K562 (cell line): Measurements from ENCODE around the gene SLC29A4. TPM values are rescaled to one million over a fixed set of nuclear protein-coding genes. Genes with fewer than 3 reads are reported as not detected.
"Not testable (repeated sequence)": the region's sequence is repeated elsewhere in the genome, so short reads cannot be mapped to it uniquely, and the experiment has no call there.

Source experiments
- ATAC-seq: fragments of 200-7000 bp; cut with Tn5 transposase; 3 replicates; pipeline ENCODE4 v1.9.1; 2020; ENCODE audit warnings: moderate library complexity
- BruUV-seq: library from RNA; stranded (reverse); fragments of 400-500 nt; replicated peaks from 2 replicates; lab custom pipeline; 2021; lab: Mats Ljungman, UMichigan
- CTCF ChIA-PET: fragments of 300-600 bp; formaldehyde crosslinking; extraction: SDS; loops from one replicate; lab custom pipeline; 2021; ENCODE audit warnings: low intra/inter-chr PET ratio; lab: Yijun Ruan, JAX
- POLR2A ChIA-PET: fragments of 300-600, 350-650 bp; sonication (Branson Sonifier 250); formaldehyde crosslinking; extraction: SDS; loops from one replicate; lab custom pipeline; 2021; ENCODE audit warnings: antibody characterized with exemption, inconsistent platforms; lab: Yijun Ruan, JAX
- DNase-seq, 4 experiments: peaks; one replicate each; pipeline versions ENCODE4 v3.0.0 to v3.0.0-alpha.2; 2011 to 2018; ENCODE audit warnings: low spot score in 3 of 4, mixed read lengths in 3 of 4; ENCODE audit errors: extremely low read depth in 1 of 4
- FAIRE-seq: peaks from 2 replicates; lab custom pipeline; 2011; peaks lifted over from hg19 to GRCh38; lab: Jason Lieb, UNC
- H2AFZ ChIP-seq: 2 replicates; pipeline ENCODE4 v1.6.0; 2011; ENCODE audit warnings: low read depth, low read length, control low read depth, inconsistent platforms
- H3K27ac ChIP-seq: fragments of 200-600 bp; 3 replicates; pipeline ENCODE4 v1.8.0; 2011; ENCODE audit warnings: low read depth, mild to moderate bottlenecking, control low read depth, inconsistent platforms, low read length, moderate library complexity, mixed read lengths; ENCODE audit errors: extremely low read depth
- H3K27me3 ChIP-seq, 2 experiments: fragments of 300-600 bp in 1 of 2; 2 replicates in 1 of 2; 3 replicates in 1 of 2; pipeline versions ENCODE4 v1.6.0 to v1.8.0; 2011; ENCODE audit warnings: inconsistent platforms in 2 of 2, low read length in 2 of 2, mild to moderate bottlenecking in 1 of 2, mixed read lengths in 1 of 2, moderate library complexity in 1 of 2; ENCODE audit not compliant: control insufficient read depth in 2 of 2, insufficient read depth in 2 of 2
- H3K36me3 ChIP-seq: fragments of 300-600 bp; 3 replicates; pipeline ENCODE4 v1.8.0; 2011; ENCODE audit warnings: mild to moderate bottlenecking, low read length, inconsistent platforms; ENCODE audit not compliant: control insufficient read depth, insufficient read depth
- H3K4me1 ChIP-seq, 2 experiments: fragments of 200-600 bp in 1 of 2; replicated peaks in 1 of 2; 2 replicates in 1 of 2; 3 replicates in 1 of 2; pipeline versions ENCODE4 v1.5.1 to v1.8.0; 2011; ENCODE audit warnings: inconsistent platforms in 2 of 2, low read length in 2 of 2, mild to moderate bottlenecking in 1 of 2, mixed read lengths in 1 of 2, moderate library complexity in 1 of 2; ENCODE audit not compliant: control insufficient read depth in 2 of 2, insufficient read depth in 2 of 2
- H3K4me2 ChIP-seq: 2 replicates; pipeline ENCODE4 v1.6.1; 2011; ENCODE audit warnings: low read length, control low read depth, inconsistent platforms, mixed read lengths; ENCODE audit not compliant: insufficient read depth
- H3K4me3 ChIP-seq: fragments of 200-600 bp; sonication (generic), shearing (Covaris generic); 2 replicates; pipeline ENCODE4 v1.5.1; 2016; ENCODE audit warnings: control low read depth, inconsistent platforms
- H3K79me2 ChIP-seq: fragments of 200-600 bp; 3 replicates; pipeline ENCODE4 v1.8.0; 2011; ENCODE audit warnings: low read length, inconsistent platforms; ENCODE audit not compliant: control insufficient read depth, insufficient read depth
- H3K9ac ChIP-seq, 2 experiments: 2 replicates each; pipeline versions ENCODE4 v1.6.0 to v1.6.1; 2011; ENCODE audit warnings: low read depth in 2 of 2, low read length in 2 of 2, control low read depth in 1 of 2, inconsistent platforms in 1 of 2, mild to moderate bottlenecking in 1 of 2, mixed read lengths in 1 of 2; ENCODE audit not compliant: insufficient read depth in 1 of 2
- H3K9me1 ChIP-seq: one replicate; pipeline ENCODE4 v1.6.0; 2011; ENCODE audit warnings: inconsistent platforms, mild to moderate bottlenecking, low read length, moderate library complexity; ENCODE audit not compliant: control insufficient read depth, insufficient read depth
- H3K9me3 ChIP-seq: replicated peaks from 2 replicates; pipeline ENCODE4 v1.5.1; 2011; ENCODE audit warnings: low read depth, low read length, inconsistent platforms; ENCODE audit not compliant: control insufficient read depth, insufficient read depth
- H4K20me1 ChIP-seq: replicated peaks from 2 replicates; pipeline ENCODE4 v1.6.1; 2011; ENCODE audit warnings: low read length, inconsistent platforms, mixed read lengths; ENCODE audit not compliant: control insufficient read depth, insufficient read depth
- WGBS: fragments of 100-300 bp; shearing (Covaris generic); methylation state at CpG from one replicate; pipeline ENCODE4 v1.1.6; 2016; ENCODE audit warnings: low coverage, mixed read lengths; ENCODE audit not compliant: insufficient coverage; ENCODE audit errors: missing lambda C conversion rate; 5-methylcytosine and 5-hydroxymethylcytosine counted together
- in situ Hi-C: fragments of 300-500 bp; cut with MboI; formaldehyde crosslinking; loops from 4 replicates; pipeline ENCODE4 v1.15.0; 2018; ENCODE audit warnings: inconsistent platforms, mixed read lengths
- intact Hi-C: fragments of 100-400 bp; cut with micrococcal nuclease; formaldehyde crosslinking; loops from 2 replicates; pipeline ENCODE4 v1.14.2; 2022
- polyA plus RNA-seq, 8 experiments: library from polyadenylated mRNA; depleted of rRNA in 4 of 8; stranded (reverse) in 5 of 8; unstranded in 3 of 8; fragments of >200 nt; fragmentation: Nextera tagmentation in 2 of 8; fragmentation: Illumina TruSeq in 1 of 8; extraction: Ambion mirVana in 2 of 8; extraction: Trizol in 1 of 8; gene quantifications; 2 replicates each; pipeline versions ENCODE4 v1.2.1 to v1.2.3, GENCODE V29; 2011 to 2014; ENCODE audit warnings: inconsistent platforms in 1 of 8, missing spikeins in 1 of 8
- total RNA-seq, 7 experiments: library from RNA; depleted of rRNA in 6 of 7; stranded (reverse); fragments of >200 nt in 6 of 7; fragmentation: Illumina TruSeq in 2 of 7; extraction: Trizol in 2 of 7; gene quantifications; 2 replicates each; pipeline versions ENCODE4 v1.2.1 to v1.2.3, GENCODE V29; 2011 to 2021; ENCODE audit warnings: low replicate concordance in 1 of 7

SLC29A4 gene
- total and polyA plus RNA-seq, 9 of the 15 experiments (the other 6 are each of a cell fraction or from before 2014, with no cell fraction given) = 0.01 to 1.2 (median 0.37) TPM

GRCh38 chr7:5250787-5251186 is 32.0 kb upstream of the SLC29A4 start:
- H3K36me3 ChIP-seq, FAIRE-seq, CTCF ChIA-PET, H3K4me1 ChIP-seq, H3K9me1 ChIP-seq, H3K27ac ChIP-seq, H4K20me1 ChIP-seq, intact Hi-C loops, H3K79me2 ChIP-seq, H3K9me3 ChIP-seq, ATAC-seq, H2AFZ ChIP-seq, BruUV-seq, H3K4me3 ChIP-seq, DNase-seq, in situ Hi-C loops, H3K4me2 ChIP-seq: not testable (repeated sequence)
- H3K9ac ChIP-seq = 0 out of 4 replicates have a peak overlapping the region, but pooled peaks of 1 of the 2 experiments have one; percentile 35
- POLR2A ChIA-PET = interaction anchor here (0.8 kb wide), 1 partner anchor 11 kb away, joined by 3 read pairs; no protein-coding TSS in a partner anchor
- WGBS = 16% methylated on average over 8 of the region's 8 CpGs
- peaks cover 12 to 30% of the 10 kb centered on the region in 2 experiments; a peak in 4 of 5 replicates for H3K27me3 ChIP-seq

- H3K9me3 ChIP-seq, H4K20me1 ChIP-seq, DNase-seq, H3K9me1 ChIP-seq, H3K4me2 ChIP-seq, ATAC-seq, H3K79me2 ChIP-seq, FAIRE-seq, H3K4me3 ChIP-seq, CTCF ChIA-PET, in situ Hi-C loops, H3K27ac ChIP-seq, H3K36me3 ChIP-seq, H3K4me1 ChIP-seq, BruUV-seq, H3K9ac ChIP-seq, H2AFZ ChIP-seq, intact Hi-C loops: not testable (repeated sequence)
- peaks cover 14 to 31% of the 10 kb centered on the region in 2 experiments; a peak in 4 of 5 replicates for H3K27me3 ChIP-seq
- 4% methylated on average over 14 of the region's 14 CpGs for WGBS
- POLR2A ChIA-PET = interaction anchor here (1.2 kb wide), 1 partner anchor 359 kb away, joined by 3 read pairs; no protein-coding TSS in a partner anchor
Measured at GRCh38 chr7:5253529-5253928, 29.2 kb upstream of the SLC29A4 start.

- H2AFZ ChIP-seq, intact Hi-C loops, H3K79me2 ChIP-seq, H3K36me3 ChIP-seq, H3K27ac ChIP-seq, POLR2A ChIA-PET, in situ Hi-C loops, H3K9me1 ChIP-seq, H3K4me2 ChIP-seq, CTCF ChIA-PET, H3K4me1 ChIP-seq, H4K20me1 ChIP-seq, ATAC-seq, H3K9ac ChIP-seq, DNase-seq, BruUV-seq, FAIRE-seq, H3K9me3 ChIP-seq, H3K4me3 ChIP-seq: not testable (repeated sequence)
- peaks cover 14 to 31% of the 10 kb centered on the region in 2 experiments; a peak in 4 of 5 replicates for H3K27me3 ChIP-seq
- 30% methylated on average over 8 of the region's 9 CpGs for WGBS
Measured at GRCh38 chr7:5254371-5254770, 28.4 kb upstream of the SLC29A4 start.
